Thyroid gland (tissue), 4 donors: Measurements from ENCODE around the gene CYP2J2.

Source experiments
- CTCF ChIP-seq, 6 experiments: fragments of 200-600 bp in 3 of 6; fragments of 450-650 bp in 3 of 6; sonication (generic) in 3 of 6; IDR thresholded peaks; one replicate each; pipeline ENCODE4 v1.5.1; 2016 to 2019; ENCODE audit warnings: antibody characterized with exemption in 6 of 6, mild to moderate bottlenecking in 2 of 6, inconsistent platforms in 1 of 6, moderate library complexity in 1 of 6
- POLR2A ChIP-seq, 2 donors: fragments of 450-650 bp; IDR thresholded peaks; one replicate each; pipeline ENCODE4 v1.6.1; 2017; ENCODE audit warnings: antibody characterized with exemption in 2 of 2, mild to moderate bottlenecking in 2 of 2, moderate library complexity in 1 of 2

- TF ChIP-seq POLR2A (IDR thresholded peaks at IDR 0.05), result no peak
- TF ChIP-seq CTCF (IDR thresholded peaks at IDR 0.05), result no peak
These were observed 33.4 kb downstream of the CYP2J2 start for GRCh38 chr1:59892841-59893811.
